Tibial nerve (tissue), 4 donors: ENCODE results near the gene BICD1. TPM values are rescaled to one million over a fixed set of nuclear protein-coding genes. Genes with fewer than 3 reads are reported as not detected.

Experiments
- DNase-seq, 2 donors: peaks; one replicate each; pipeline ENCODE4 v3.0.0-alpha.2; 2019; ENCODE audit warnings: low spot score in 2 of 2
- H3K27ac ChIP-seq, 4 donors: fragments of 200-600 bp; sonication (generic) in 3 of 4; one replicate each; pipeline ENCODE4 v1.5.1; 2017 to 2019; ENCODE audit warnings: mild to moderate bottlenecking in 1 of 4
- H3K27me3 ChIP-seq, 2 donors: fragments of 200-600 bp; sonication (generic) in 1 of 2; one replicate each; pipeline versions ENCODE4 v1.5.1 to v1.6.0; 2017 to 2019
- H3K36me3 ChIP-seq, 3 donors: fragments of 200-600 bp; sonication (generic); one replicate each; pipeline ENCODE4 v1.5.1; 2018 to 2019
- H3K4me1 ChIP-seq, 4 donors: fragments of 200-600 bp; sonication (generic) in 3 of 4; one replicate each; pipeline ENCODE4 v1.5.1; 2017 to 2019
- H3K4me3 ChIP-seq, 4 donors: fragments of 200-600 bp; sonication (generic) in 3 of 4; one replicate each; pipeline ENCODE4 v1.5.1; 2017 to 2019; ENCODE audit warnings: mild to moderate bottlenecking in 1 of 4, moderate library complexity in 1 of 4
- H3K9me3 ChIP-seq, 4 donors: fragments of 200-600 bp; sonication (generic) in 3 of 4; one replicate each; pipeline ENCODE4 v1.5.1; 2017 to 2019
- CTCF ChIP-seq, 5 experiments: fragments of 200-600 bp in 3 of 5; fragments of 450-650 bp in 2 of 5; sonication (generic) in 3 of 5; IDR thresholded peaks; one replicate each; pipeline ENCODE4 v1.5.1; 2016 to 2019; ENCODE audit warnings: antibody characterized with exemption in 5 of 5, mild to moderate bottlenecking in 3 of 5, moderate library complexity in 2 of 5
- EP300 ChIP-seq, 2 donors: sonication (generic); formaldehyde crosslinking; IDR thresholded peaks; one replicate each; pipeline ENCODE4 v1.6.1; 2017; ENCODE audit warnings: antibody characterized with exemption in 2 of 2, mild to moderate bottlenecking in 1 of 2
- POLR2A ChIP-seq, 2 donors: fragments of 450-650 bp; IDR thresholded peaks; one replicate each; pipeline ENCODE4 v1.6.1; 2017; ENCODE audit warnings: antibody characterized with exemption in 2 of 2, mild to moderate bottlenecking in 2 of 2, moderate library complexity in 2 of 2
- WGBS, 2 donors: methylation state at CpG; one replicate each; pipeline ENCODE4 v1.1.5; 2018; 5-methylcytosine and 5-hydroxymethylcytosine counted together
- total RNA-seq, 4 donors: library from RNA; depleted of rRNA; stranded (reverse); fragments of >200 nt; gene quantifications; one replicate each; pipeline ENCODE4 v1.1.0, GENCODE V29; 2016

The BICD1 gene
- total RNA-seq, 4 donors from 2014 or later: 34.9 to 58.8 (median 49.2) TPM

GRCh38 chr12:32125455-32126084 lies 18.9 kb downstream of the BICD1 start:
- H3K27me3 ChIP-seq: no peaks in the 10 kb centered on the region
- H3K4me3 ChIP-seq: no peak overlapping the region
- 85 to 92% methylated on average over 7 of the region's 7 CpGs for WGBS, 2 donors
- no peaks in the 10 kb centered on the region for H3K4me1 ChIP-seq
- DNase-seq: no peak
- TF ChIP-seq EP300 (IDR thresholded peaks at IDR 0.05): no peak
- TF ChIP-seq POLR2A (IDR thresholded peaks at IDR 0.05): no peak
- no peak for TF ChIP-seq CTCF (IDR thresholded peaks at IDR 0.05)
- H3K36me3 ChIP-seq: no peaks in the 10 kb centered on the region
- H3K27ac ChIP-seq: no peak overlapping the region
- no peaks in the 10 kb centered on the region for H3K9me3 ChIP-seq

- no peak for DNase-seq
- Histone ChIP-seq H3K27me3 (no peaks in the 10 kb centered on the region), H3K9me3 (no peaks in the 10 kb centered on the region), H3K4me1 (no peaks in the 10 kb centered on the region), H3K27ac (no peak overlapping the region), H3K36me3 (no peaks in the 10 kb centered on the region), H3K4me3 (no peak overlapping the region)
- WGBS, 2 donors: 81 to 88% methylated on average over 2 of the region's 2 CpGs
- no peak for TF ChIP-seq CTCF (IDR thresholded peaks at IDR 0.05)
- no peak for TF ChIP-seq POLR2A (IDR thresholded peaks at IDR 0.05)
- no peak for TF ChIP-seq EP300 (IDR thresholded peaks at IDR 0.05)
These were observed 20.1 kb downstream of the BICD1 start for GRCh38 chr12:32126720-32127119.

GRCh38 chr12:32131666-32132065 lies 25.0 kb downstream of the BICD1 start:
- H3K27ac ChIP-seq: no peak overlapping the region
- H3K36me3 ChIP-seq: no peaks in the 10 kb centered on the region
- WGBS, 2 donors: 86 to 91% methylated on average over 5 of the region's 5 CpGs
- peaks cover 0 to 12% (median 8%) of the 10 kb centered on the region in 4 donors for H3K4me1 ChIP-seq
- DNase-seq: no peak
- no peaks in the 10 kb centered on the region for H3K27me3 ChIP-seq
- H3K4me3 ChIP-seq: no peak overlapping the region
- no peak for TF ChIP-seq EP300 (IDR thresholded peaks at IDR 0.05)
- no peak for TF ChIP-seq CTCF (IDR thresholded peaks at IDR 0.05)
- TF ChIP-seq POLR2A (IDR thresholded peaks at IDR 0.05): no peak
- H3K9me3 ChIP-seq: no peaks in the 10 kb centered on the region

- DNase-seq: no peak
- H3K4me3 ChIP-seq: no peak overlapping the region
- H3K9me3 ChIP-seq: no peaks in the 10 kb centered on the region
- no peaks in the 10 kb centered on the region for H3K27me3 ChIP-seq
- TF ChIP-seq EP300 (IDR thresholded peaks at IDR 0.05) (no peak), POLR2A (IDR thresholded peaks at IDR 0.05) (no peak), CTCF (IDR thresholded peaks at IDR 0.05) (peak in 1 of 5 experiments; percentile 13)
- H3K36me3 ChIP-seq: no peaks in the 10 kb centered on the region
- H3K27ac ChIP-seq: peak overlapping the region in 2 of 4 donors; percentile 53 to 58
- H3K4me1 ChIP-seq: peaks cover 0 to 26% (median 8%) of the 10 kb centered on the region in 4 donors
- 54 to 64% methylated on average over 8 of the region's 8 CpGs for WGBS, 2 donors
These were observed 27.6 kb downstream of the BICD1 start for GRCh38 chr12:32134101-32134888.

GRCh38 chr12:32135967-32136366 lies 29.3 kb downstream of the BICD1 start:
- Histone ChIP-seq H3K9me3 (no peaks in the 10 kb centered on the region), H3K4me3 (no peak overlapping the region), H3K27ac (peak overlapping the region in 2 of 4 donors; percentile 11 to 15), H3K4me1 (peaks cover 0 to 26% (median 9%) of the 10 kb centered on the region in 4 donors), H3K36me3 (no peaks in the 10 kb centered on the region), H3K27me3 (no peaks in the 10 kb centered on the region)
- WGBS, 2 donors: 77 to 79% methylated on average over 2 of the region's 2 CpGs
- DNase-seq: no peak
- no peak for TF ChIP-seq EP300 (IDR thresholded peaks at IDR 0.05)
- TF ChIP-seq CTCF (IDR thresholded peaks at IDR 0.05): no peak
- TF ChIP-seq POLR2A (IDR thresholded peaks at IDR 0.05): no peak
